ENCODE results near the gene SPACA5. TPM values are rescaled to one million over a fixed set of nuclear protein-coding genes. Genes with fewer than 3 reads are reported as not detected.

Gene SPACA5
- total and polyA plus RNA-seq, 9 of the 15 experiments (the other 6 are each of a cell fraction or from before 2014, with no cell fraction given) = not detected

- in situ Hi-C loops (cut with MboI) (no loop called here), intact Hi-C loops (cut with micrococcal nuclease) (no loop called here)
- Histone ChIP-seq H3K4me1 (replicated peaks in 1 of 2; ENCODE audit: control insufficient read depth in 2 of 2, insufficient read depth in 2 of 2, low read length in 2 of 2) (peaks cover 2 to 7% of the 10 kb centered on the region in 2 experiments; a peak in 3 of 5 replicates), H3K4me3 (no peak overlapping the region), H4K20me1 (replicated peaks; ENCODE audit: control insufficient read depth, insufficient read depth, low read length) (no peaks in the 10 kb centered on the region), H3K36me3 (ENCODE audit: control insufficient read depth, insufficient read depth, low read length) (peaks cover 3% of the 10 kb centered on the region; the same call in 1 of the 3 replicates), H3K9me1 (ENCODE audit: control insufficient read depth, insufficient read depth, low read length) (no peaks in the 10 kb centered on the region), H3K9me3 (replicated peaks; ENCODE audit: control insufficient read depth, insufficient read depth, low read depth, low read length) (no peaks in the 10 kb centered on the region), H3K79me2 (ENCODE audit: control insufficient read depth, insufficient read depth, low read length) (peaks cover 14% of the 10 kb centered on the region), H3K27me3 (ENCODE audit: control insufficient read depth in 2 of 2, insufficient read depth in 2 of 2, low read length in 2 of 2) (no peaks in the 10 kb centered on the region), H3K27ac (ENCODE audit: extremely low read depth, low read depth, low read length) (no peak overlapping the region), H3K4me2 (ENCODE audit: insufficient read depth, low read length) (no peak overlapping the region), H3K9ac (ENCODE audit: insufficient read depth in 1 of 2, low read depth in 2 of 2, low read length in 2 of 2) (no peak overlapping the region), H2AFZ (ENCODE audit: low read depth, low read length) (no peak overlapping the region)
- no peak for DNase-seq (ENCODE audit: extremely low read depth in 1 of 4, low spot score in 3 of 4)
- ChIA-PET CTCF (ENCODE audit: low intra/inter-chr PET ratio) (no interaction called here), POLR2A (no interaction called here)
- ATAC-seq = no peak
- TF ChIP-seq CHCHD3 (CRISPR knock-in tag; IDR thresholded peaks at IDR 0.05) = no peak
- no peak for TF ChIP-seq ZBTB26 (CRISPR knock-in tag; IDR thresholded peaks at IDR 0.05)
- no peak for TF ChIP-seq DMBX1 (CRISPR knock-in tag; IDR thresholded peaks at IDR 0.05; ENCODE audit: borderline replicate concordance)
- no peak for TF ChIP-seq ZBTB7A (IDR thresholded peaks at IDR 0.05; ENCODE audit: borderline replicate concordance, control insufficient read depth, low read depth, low read length)
- TF ChIP-seq TSC22D4 (tag; IDR thresholded peaks at IDR 0.05) = no peak
- TF ChIP-seq SAP30 (IDR thresholded peaks at IDR 0.05; ENCODE audit: borderline replicate concordance, insufficient read depth, low read depth, low read length, poor library complexity, severe bottlenecking) = no peak
- no peak for TF ChIP-seq HCFC1 (IDR thresholded peaks at IDR 0.05; ENCODE audit: low read depth, low read length)
- no peak for TF ChIP-seq MYNN (IDR thresholded peaks at IDR 0.05)
- TF ChIP-seq MYNN (CRISPR knock-in tag; IDR thresholded peaks at IDR 0.05) = no peak
- TF ChIP-seq ETV5 (CRISPR knock-in tag; IDR thresholded peaks at IDR 0.05; ENCODE audit: low read depth) = no peak
- TF ChIP-seq ZC3H11A (IDR thresholded peaks at IDR 0.05; ENCODE audit: low read depth, low read length) = no peak
- no peak for TF ChIP-seq NR4A1 (CRISPR knock-in tag; IDR thresholded peaks at IDR 0.05)
- TF ChIP-seq NR4A1 (tag; IDR thresholded peaks at IDR 0.05) = no peak
- no peak for TF ChIP-seq NFE2L1 (tag; IDR thresholded peaks at IDR 0.05; ENCODE audit: borderline replicate concordance, low read depth)
- TF ChIP-seq ZNF280A (IDR thresholded peaks at IDR 0.05; ENCODE audit: low read depth, partially characterized antibody) = no peak
- TF ChIP-seq ZNF431 (CRISPR knock-in tag; IDR thresholded peaks at IDR 0.05) = no peak
- FAIRE-seq = no peak
- BruUV-seq (replicated peaks) = no TSS peak
- 55% methylated on average over 3 of the region's 3 CpGs for WGBS (ENCODE audit: insufficient coverage, low coverage, missing lambda C conversion rate)
Observed at GRCh38 chrX:48001260-48001659, 5.5 kb upstream of the SPACA5 start.

Data from K562 (cell line).